Breast epithelium (tissue), 3 donors: ENCODE results near the gene HPGDS.

Experiments used
- POLR2A ChIP-seq: fragments of 450-650 bp; IDR thresholded peaks from one replicate; pipeline ENCODE4 v1.6.1; 2016; ENCODE audit warnings: antibody characterized with exemption, mild to moderate bottlenecking, moderate library complexity
- POLR2AphosphoS5 ChIP-seq, 3 donors: sonication (generic); formaldehyde crosslinking; IDR thresholded peaks; one replicate each; pipeline ENCODE4 v1.6.1; 2017; ENCODE audit warnings: antibody characterized with exemption in 3 of 3
- TF ChIP-seq, protein P1 (sequence below), 3 donors: fragments of 450-650 bp; IDR thresholded peaks; one replicate each; pipeline ENCODE4 v1.5.1; 2016 to 2017; ENCODE audit warnings: antibody characterized with exemption in 3 of 3, mild to moderate bottlenecking in 3 of 3, moderate library complexity in 3 of 3

- TF ChIP-seq, protein P1, sequence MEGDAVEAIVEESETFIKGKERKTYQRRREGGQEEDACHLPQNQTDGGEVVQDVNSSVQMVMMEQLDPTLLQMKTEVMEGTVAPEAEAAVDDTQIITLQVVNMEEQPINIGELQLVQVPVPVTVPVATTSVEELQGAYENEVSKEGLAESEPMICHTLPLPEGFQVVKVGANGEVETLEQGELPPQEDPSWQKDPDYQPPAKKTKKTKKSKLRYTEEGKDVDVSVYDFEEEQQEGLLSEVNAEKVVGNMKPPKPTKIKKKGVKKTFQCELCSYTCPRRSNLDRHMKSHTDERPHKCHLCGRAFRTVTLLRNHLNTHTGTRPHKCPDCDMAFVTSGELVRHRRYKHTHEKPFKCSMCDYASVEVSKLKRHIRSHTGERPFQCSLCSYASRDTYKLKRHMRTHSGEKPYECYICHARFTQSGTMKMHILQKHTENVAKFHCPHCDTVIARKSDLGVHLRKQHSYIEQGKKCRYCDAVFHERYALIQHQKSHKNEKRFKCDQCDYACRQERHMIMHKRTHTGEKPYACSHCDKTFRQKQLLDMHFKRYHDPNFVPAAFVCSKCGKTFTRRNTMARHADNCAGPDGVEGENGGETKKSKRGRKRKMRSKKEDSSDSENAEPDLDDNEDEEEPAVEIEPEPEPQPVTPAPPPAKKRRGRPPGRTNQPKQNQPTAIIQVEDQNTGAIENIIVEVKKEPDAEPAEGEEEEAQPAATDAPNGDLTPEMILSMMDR (IDR thresholded peaks at IDR 0.05) = no peak
- TF ChIP-seq POLR2A = no peak
- no peak for TF ChIP-seq POLR2AphosphoS5 (IDR thresholded peaks at IDR 0.05)
Measured at GRCh38 chr4:94359838-94360237, 17.2 kb upstream of the HPGDS start.
